Measurements from ENCODE around the gene COG7. TPM values are rescaled to one million over a fixed set of nuclear protein-coding genes. Genes with fewer than 3 reads are reported as not detected.
"Not testable (repeated sequence)": the region's sequence is repeated elsewhere in the genome, so short reads cannot be mapped to it uniquely, and the experiment has no call there.

Gene COG7
- total RNA-seq, 1 experiment from 2014 or later: 16.7 TPM

- no peak for DNase-seq (ENCODE audit: low read depth, low spot score)
- in situ Hi-C loops (cut with HindIII; ENCODE audit: low pct_unique_long_range_greater_than_20kb, low sequenced_read_pairs): no loop called here
Measured at GRCh38 chr16:23378921-23379320, 74.1 kb downstream of the COG7 start.

GRCh38 chr16:23378256-23378655 is 74.7 kb downstream of the COG7 start:
- no peak for DNase-seq (ENCODE audit: low read depth, low spot score)
- in situ Hi-C loops (cut with HindIII; ENCODE audit: low pct_unique_long_range_greater_than_20kb, low sequenced_read_pairs): no loop called here

- DNase-seq (ENCODE audit: low read depth, low spot score): no peak
- in situ Hi-C loops (cut with HindIII; ENCODE audit: low pct_unique_long_range_greater_than_20kb, low sequenced_read_pairs): no loop called here
Measured at GRCh38 chr16:23377071-23377931, 75.7 kb downstream of the COG7 start.

GRCh38 chr16:23375643-23376042 is 77.3 kb downstream of the COG7 start:
- no peak for DNase-seq (ENCODE audit: low read depth, low spot score)
- in situ Hi-C loops (cut with HindIII; ENCODE audit: low pct_unique_long_range_greater_than_20kb, low sequenced_read_pairs): no loop called here

GRCh38 chr16:23374721-23375510 is 78.1 kb downstream of the COG7 start:
- in situ Hi-C loops (cut with HindIII; ENCODE audit: low pct_unique_long_range_greater_than_20kb, low sequenced_read_pairs): no loop called here

GRCh38 chr16:23373436-23374219 is 79.4 kb downstream of the COG7 start:
- in situ Hi-C loops (cut with HindIII; ENCODE audit: low pct_unique_long_range_greater_than_20kb, low sequenced_read_pairs): no loop called here
- DNase-seq (ENCODE audit: low read depth, low spot score): no peak

More at GRCh38 chr16:23374721-23375510, 78.1 kb downstream of the COG7 start:
- no peak for DNase-seq (ENCODE audit: low read depth, low spot score)

GRCh38 chr16:23371368-23371767 is 81.6 kb downstream of the COG7 start:
- no peak for DNase-seq (ENCODE audit: low read depth, low spot score)
- in situ Hi-C loops (cut with HindIII; ENCODE audit: low pct_unique_long_range_greater_than_20kb, low sequenced_read_pairs): no loop called here

GRCh38 chr16:23369416-23369815 is 83.6 kb downstream of the COG7 start:
- in situ Hi-C loops (cut with HindIII; ENCODE audit: low pct_unique_long_range_greater_than_20kb, low sequenced_read_pairs): no loop called here
- DNase-seq (ENCODE audit: low read depth, low spot score): no peak

- in situ Hi-C loops (cut with HindIII; ENCODE audit: low pct_unique_long_range_greater_than_20kb, low sequenced_read_pairs): no loop called here
- no peak for DNase-seq (ENCODE audit: low read depth, low spot score)
Measured at GRCh38 chr16:23368469-23368868, 84.5 kb downstream of the COG7 start.

- no peak for DNase-seq (ENCODE audit: low read depth, low spot score)
- in situ Hi-C loops (cut with HindIII; ENCODE audit: low pct_unique_long_range_greater_than_20kb, low sequenced_read_pairs): no loop called here
Measured at GRCh38 chr16:23367988-23368387, 85.0 kb downstream of the COG7 start.

- in situ Hi-C loops (cut with HindIII; ENCODE audit: low pct_unique_long_range_greater_than_20kb, low sequenced_read_pairs): no loop called here
- DNase-seq (ENCODE audit: low read depth, low spot score): no peak
Measured at GRCh38 chr16:23367564-23367963, 85.4 kb downstream of the COG7 start.

GRCh38 chr16:23366341-23366740 is 86.6 kb downstream of the COG7 start:
- in situ Hi-C loops (cut with HindIII; ENCODE audit: low pct_unique_long_range_greater_than_20kb, low sequenced_read_pairs); DNase-seq (ENCODE audit: low read depth, low spot score): not testable (repeated sequence)

- no peak for DNase-seq (ENCODE audit: low read depth, low spot score)
- in situ Hi-C loops (cut with HindIII; ENCODE audit: low pct_unique_long_range_greater_than_20kb, low sequenced_read_pairs): no loop called here
Measured at GRCh38 chr16:23365602-23366240, 87.3 kb downstream of the COG7 start.

- DNase-seq (ENCODE audit: low read depth, low spot score): no peak
- in situ Hi-C loops (cut with HindIII; ENCODE audit: low pct_unique_long_range_greater_than_20kb, low sequenced_read_pairs): no loop called here
Measured at GRCh38 chr16:23362460-23363317, 90.3 kb downstream of the COG7 start.

- DNase-seq (ENCODE audit: low read depth, low spot score): no peak
- in situ Hi-C loops (cut with HindIII; ENCODE audit: low pct_unique_long_range_greater_than_20kb, low sequenced_read_pairs): no loop called here
Measured at GRCh38 chr16:23359092-23359760, 93.8 kb downstream of the COG7 start.

- DNase-seq (ENCODE audit: low read depth, low spot score): no peak
- in situ Hi-C loops (cut with HindIII; ENCODE audit: low pct_unique_long_range_greater_than_20kb, low sequenced_read_pairs): no loop called here
Measured at GRCh38 chr16:23357761-23358290, 95.2 kb downstream of the COG7 start.
